NOMO-1 treated with DMSO at 0.1 percent for 48 hours (cell line): ENCODE results near the gene SIX5.
"Not testable (repeated sequence)": the region's sequence is repeated elsewhere in the genome, so short reads cannot be mapped to it uniquely, and the experiment has no call there.

Experiments used
- DNase-seq: peaks from one replicate; lab custom pipeline; 2025; ENCODE audit not compliant: unreplicated experiment; lab: John Stamatoyannopoulos, UW

SIX5 gene

DNA sequence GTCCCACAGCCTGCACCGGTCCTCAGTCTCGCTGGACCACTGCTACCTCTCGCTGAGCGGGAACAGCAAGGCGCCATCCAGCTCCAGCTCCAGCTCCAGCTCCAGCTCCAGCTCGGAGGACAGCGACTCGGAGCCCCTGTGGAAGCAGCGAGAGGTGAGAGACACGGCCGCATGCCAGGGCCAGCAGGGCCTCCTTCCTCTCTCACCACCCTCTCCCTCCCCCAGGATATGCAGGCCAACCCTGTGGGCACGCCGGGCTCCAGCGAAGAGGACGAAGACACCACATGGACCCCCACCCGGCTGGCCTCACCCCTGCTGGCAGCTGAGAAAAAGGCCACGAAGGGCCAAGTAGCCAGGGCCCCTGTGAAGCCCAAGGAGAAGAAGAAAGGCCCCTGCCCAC lies 7.3 kb downstream of the SIX5 start:
- no peak for DNase-seq

DNA sequence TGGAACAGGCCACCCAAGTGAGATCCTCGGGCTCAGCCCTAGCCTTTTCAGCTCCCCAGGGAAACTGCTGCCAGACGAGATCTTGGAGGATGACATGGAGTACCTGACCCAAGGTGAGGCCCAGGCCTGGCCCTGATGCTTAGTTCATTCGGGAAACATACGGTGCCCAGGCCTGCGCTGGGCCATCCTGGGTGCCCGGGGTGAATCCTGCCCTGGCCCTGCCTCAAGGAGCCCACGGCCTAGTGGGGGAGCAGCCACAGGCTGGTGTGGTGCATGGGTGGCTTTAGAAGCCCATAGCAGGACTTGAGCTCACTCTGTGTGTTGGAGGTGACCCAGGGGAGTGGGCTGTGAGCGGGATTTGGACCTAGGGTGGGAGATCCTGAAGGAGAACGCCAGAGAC lies 10.1 kb downstream of the SIX5 start:
- DNase-seq: no peak

- no peak for DNase-seq
These were observed 11.4 kb downstream of the SIX5 start for GRCh38 chr19:45757695-45758094.

GRCh38 chr19:45754323-45754722 lies 14.7 kb downstream of the SIX5 start:
- no peak for DNase-seq

GRCh38 chr19:45753548-45753947 lies 15.5 kb downstream of the SIX5 start:
- DNase-seq: no peak

DNA sequence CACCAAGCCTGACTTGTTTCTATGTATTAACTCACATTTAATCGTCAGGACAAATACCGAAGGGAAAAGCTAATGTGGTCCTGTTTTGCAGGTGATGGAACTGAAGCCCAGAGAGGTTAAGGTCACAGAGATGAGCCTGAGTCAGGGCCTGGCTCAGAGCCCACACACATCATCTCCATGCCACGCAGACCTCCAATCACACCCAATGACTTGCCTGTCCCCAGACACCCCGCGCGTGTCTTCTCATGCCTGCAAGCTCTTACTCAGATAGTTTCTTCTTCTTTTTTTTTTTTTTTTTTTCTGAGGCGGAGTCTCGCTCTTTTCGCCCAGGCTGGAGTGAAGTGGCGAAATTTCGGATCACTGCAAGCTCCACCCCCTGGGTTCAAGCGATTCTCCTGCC lies 16.4 kb downstream of the SIX5 start:
- DNase-seq: no peak

DNA sequence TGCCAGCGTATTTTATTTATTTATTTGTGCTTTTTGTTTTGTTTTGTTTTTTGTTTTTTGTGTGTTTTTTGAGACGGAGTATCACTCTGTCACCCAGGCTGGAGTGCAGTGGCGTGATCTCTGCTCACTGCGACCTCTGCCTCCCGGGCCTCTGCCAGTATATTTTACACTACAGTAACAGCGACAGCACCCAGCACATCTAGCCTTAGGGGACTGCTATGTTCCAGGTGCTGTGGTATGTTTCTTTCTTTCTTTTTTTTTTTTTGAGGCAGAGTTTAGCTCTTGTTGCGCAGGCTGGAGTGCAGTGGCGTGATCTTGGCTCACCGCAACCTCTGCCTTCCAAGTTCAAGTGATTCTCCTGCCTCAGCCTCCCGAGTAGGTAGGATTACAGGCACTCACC lies 17.6 kb downstream of the SIX5 start:
- DNase-seq: not testable (repeated sequence)

DNA sequence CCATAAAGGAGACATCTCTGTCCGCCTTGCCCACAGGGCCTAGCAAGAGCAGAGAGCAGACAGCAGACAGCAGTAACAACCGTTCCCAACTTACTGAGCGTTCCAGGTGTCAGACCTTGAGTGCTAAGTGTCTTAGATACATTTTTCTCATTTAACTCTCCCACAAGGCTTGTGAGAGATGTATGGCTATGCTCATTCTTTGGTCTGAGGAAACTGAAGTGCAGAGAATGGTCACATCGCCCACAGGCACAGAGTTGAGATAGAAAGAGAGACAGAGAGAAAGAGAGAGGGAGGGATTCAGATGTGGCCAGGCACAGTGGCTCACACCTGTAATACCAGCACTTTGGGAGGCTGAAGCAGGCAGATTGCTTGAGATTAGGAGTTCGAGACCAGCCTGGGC lies 21.5 kb downstream of the SIX5 start:
- DNase-seq: no peak

DNA sequence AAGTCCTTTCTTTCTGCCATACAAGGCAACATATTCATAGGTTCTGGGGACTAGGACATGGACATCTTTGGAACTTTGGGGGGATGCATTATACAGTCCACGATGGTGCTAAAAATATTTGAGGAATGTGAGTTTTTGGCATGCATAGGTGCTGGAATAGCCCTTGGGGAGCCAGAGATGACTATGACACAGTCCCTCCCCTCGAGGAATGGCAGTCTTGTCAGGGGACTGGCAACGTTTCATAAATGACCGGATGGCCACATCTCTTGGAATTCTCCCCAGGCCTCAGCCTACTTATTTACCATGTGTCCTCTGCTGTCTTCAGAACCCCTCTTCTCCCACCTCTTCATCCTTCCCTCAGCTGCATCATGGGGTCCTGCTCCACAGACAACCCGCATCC lies 22.2 kb downstream of the SIX5 start:
- no peak for DNase-seq

DNA sequence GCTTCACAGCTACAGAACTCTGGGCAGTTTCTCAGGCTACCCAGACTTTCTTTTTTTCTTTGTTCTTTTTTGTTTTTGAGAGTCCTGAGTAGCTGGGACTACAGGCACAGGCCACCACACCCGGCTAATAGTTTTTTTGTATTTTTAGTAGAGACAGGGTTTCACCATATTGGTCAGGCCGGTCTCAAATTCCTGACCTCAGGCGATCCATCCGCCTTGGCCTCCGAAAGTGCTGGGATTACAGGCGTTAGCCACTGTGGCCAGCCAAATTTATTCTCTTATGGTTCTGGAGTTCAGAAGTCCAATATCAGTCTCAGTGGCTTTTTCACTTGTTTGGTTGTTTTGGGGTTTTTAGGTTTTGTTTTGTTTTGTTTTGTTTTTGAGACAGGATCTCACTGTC lies 23.4 kb downstream of the SIX5 start:
- no peak for DNase-seq

- no peak for DNase-seq
These were observed 26.1 kb downstream of the SIX5 start for GRCh38 chr19:45742969-45743368.

DNA sequence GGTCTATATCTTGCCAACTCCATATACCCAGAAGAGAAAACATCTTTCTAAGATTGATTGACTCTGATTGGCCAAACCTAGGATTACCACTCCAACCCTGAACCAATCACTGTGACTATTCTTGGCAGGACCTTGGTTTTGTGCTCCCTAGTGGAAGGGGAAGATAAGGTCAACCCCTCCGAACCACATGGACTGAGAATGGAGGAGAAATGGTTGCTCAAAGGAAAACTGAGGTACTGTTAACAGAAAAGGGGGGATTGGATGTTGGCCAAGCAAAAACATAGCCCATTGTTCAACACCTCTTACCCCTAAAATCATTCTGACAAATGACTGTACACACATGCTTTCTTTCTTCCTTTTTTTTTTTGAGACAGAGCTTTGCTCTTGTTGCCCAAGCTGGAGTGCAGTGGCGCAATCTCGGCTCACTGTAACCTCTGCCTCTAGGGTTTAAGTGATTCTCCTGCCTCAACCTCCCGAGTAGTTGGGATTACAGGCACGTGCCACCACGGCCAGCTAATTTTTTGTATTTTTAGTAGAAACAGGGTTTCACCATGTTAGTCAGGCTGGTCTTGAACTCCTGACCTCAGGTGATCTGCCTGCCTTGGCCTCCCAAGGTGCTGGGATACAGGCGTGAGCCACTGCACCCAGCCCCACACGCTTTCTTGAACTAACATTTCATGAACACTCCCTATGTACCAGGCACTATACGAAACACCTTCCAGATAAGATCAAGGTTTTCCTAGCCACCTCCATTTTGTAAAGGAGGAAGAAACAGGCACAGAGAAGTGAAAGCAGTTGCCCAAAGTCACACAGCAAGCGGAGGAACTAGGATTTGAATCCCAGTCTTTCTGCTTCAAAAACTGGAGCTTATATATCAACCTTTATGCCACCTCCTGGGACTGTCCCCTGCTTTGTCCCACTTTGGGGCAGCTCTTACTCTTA lies 29.3 kb downstream of the SIX5 start:
- DNase-seq: peak; percentile 76

GRCh38 chr19:45733160-45733810 lies 35.8 kb downstream of the SIX5 start, which contains the start of gene MEIOSIN:
MEIOSIN (plus strand) TSS chr19:45733439; CDS start chr19:45735377, 1,938 bp downstream.
- DNase-seq: no peak

DNA sequence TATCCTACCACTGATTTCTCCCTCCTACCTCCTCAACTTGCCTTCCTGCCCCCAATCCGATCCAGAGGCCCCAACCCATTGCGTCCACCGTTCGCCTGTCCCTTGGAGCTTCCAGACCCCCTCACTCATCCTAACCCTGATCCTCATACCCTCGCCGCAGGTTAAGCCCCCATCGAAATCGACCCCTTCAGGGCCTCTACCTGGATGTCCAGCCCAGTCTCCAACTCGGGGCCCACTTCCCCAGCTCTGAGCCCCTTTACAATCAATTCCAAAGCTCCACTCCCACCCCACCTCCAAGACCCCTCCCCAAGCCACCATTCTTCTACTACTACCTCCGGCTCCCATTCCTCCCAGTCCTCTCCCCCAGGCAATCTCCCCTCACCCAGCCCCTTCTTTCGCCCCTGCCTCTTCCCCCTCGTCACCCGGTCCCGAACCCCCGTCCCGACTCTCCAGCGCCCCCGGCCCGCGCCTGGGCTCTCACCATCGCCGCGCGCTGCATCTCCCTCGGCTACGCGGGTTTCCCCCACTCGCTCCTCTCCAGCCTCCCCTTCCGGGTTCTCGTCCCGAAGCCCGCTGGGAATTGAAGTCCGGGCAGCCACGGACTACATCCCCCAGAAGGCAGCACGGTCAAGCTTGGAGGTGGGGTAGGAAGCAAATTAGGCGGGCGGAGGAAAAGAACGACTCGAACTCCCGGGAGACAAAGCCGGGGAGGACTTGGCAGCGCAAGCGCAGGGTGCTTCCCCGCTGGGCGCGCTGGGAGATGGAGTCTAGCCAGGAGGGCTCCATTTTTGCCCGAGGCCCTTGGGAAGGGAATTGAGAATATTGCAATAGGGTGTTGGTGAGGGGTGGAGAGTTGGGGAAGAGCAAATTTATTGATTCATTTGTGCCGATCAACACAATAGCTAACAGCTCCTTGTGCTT lies 38.4 kb downstream of the SIX5 start, which contains the start of gene FBXO46:
Gene FBXO46, minus strand, starts transcription at position 529 of the 921 bp plus-strand sequence. CDS start 17,401 bp downstream, outside the sequence.
- peak; percentile 98 for DNase-seq

DNA sequence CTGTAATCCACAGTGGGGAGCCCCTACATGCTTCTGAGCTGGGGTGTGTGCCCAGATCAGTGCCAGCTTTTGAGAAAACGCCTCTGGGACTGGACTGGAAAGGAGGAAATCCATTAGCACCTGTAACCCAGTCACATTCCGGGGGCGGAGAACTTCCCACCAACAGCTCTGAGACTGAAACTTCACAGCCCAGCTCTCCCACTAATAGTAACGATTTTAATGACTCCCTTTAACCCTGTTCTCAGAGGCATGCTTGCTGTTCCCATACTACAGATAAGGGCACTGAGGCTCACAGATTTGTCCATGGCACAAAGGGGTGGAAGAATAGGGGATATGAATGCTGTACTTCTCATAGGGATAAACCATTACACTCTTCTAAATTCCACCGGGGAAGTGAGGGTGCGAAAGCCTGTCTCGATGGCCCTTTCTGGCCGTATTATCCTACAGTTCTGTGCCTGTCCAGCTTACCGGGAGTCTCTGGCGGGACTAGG lies 39.2 kb downstream of the SIX5 start:
- peak; percentile 11 for DNase-seq

- not testable (repeated sequence) for DNase-seq
These were observed 40.4 kb downstream of the SIX5 start for GRCh38 chr19:45728683-45729082.

GRCh38 chr19:45720065-45720464 lies 49.0 kb downstream of the SIX5 start:
- not testable (repeated sequence) for DNase-seq

GRCh38 chr19:45717983-45718650 lies 50.9 kb downstream of the SIX5 start:
- no peak for DNase-seq

- peak; percentile 100 for DNase-seq
These were observed 51.7 kb downstream of the SIX5 start for GRCh38 chr19:45717131-45717982.
